ENCODE measurements around the gene PPRC1. TPM values are rescaled to one million over a fixed set of nuclear protein-coding genes. Genes with fewer than 3 reads are reported as not detected.

Gene PPRC1
- total RNA-seq, 1 donor from 2014 or later, result 94.1 TPM

- intact Hi-C loops (cut with micrococcal nuclease), result loop anchor here (10.0 kb wide), 1 partner anchor 418 kb away; the partner anchor contains the start of gene FBXW4
- H3K4me1 Mint-ChIP-seq (ENCODE audit: low read depth), result peaks cover 40% of the 10 kb centered on the region
These were observed 20.5 kb upstream of the PPRC1 start for GRCh38 chr10:102112210-102112817.

GRCh38 chr10:102113261-102113955, 19.4 kb upstream of the PPRC1 start:
- H3K36me3 Mint-ChIP-seq (ENCODE audit: low read depth), result peaks cover 35% of the 10 kb centered on the region
- peaks cover 50% of the 10 kb centered on the region for H3K4me1 Mint-ChIP-seq (ENCODE audit: low read depth)
- no peaks in the 10 kb centered on the region for H3K27me3 Mint-ChIP-seq (ENCODE audit: low read depth)
- no peaks in the 10 kb centered on the region for H3K9me3 Mint-ChIP-seq
- H3K4me3 Mint-ChIP-seq (ENCODE audit: low read depth), result peak overlapping the region; percentile 79
- DNase-seq (ENCODE audit: low spot score), result no peak
- H3K27ac Mint-ChIP-seq, result peak overlapping the region; percentile 71
- intact Hi-C loops (cut with micrococcal nuclease), result loop anchor here (10.0 kb wide), 1 partner anchor 419 kb away; the partner anchor contains the start of gene FBXW4

More at GRCh38 chr10:102112210-102112817, 20.5 kb upstream of the PPRC1 start:
- peak overlapping the region; percentile 15 for H3K4me3 Mint-ChIP-seq (ENCODE audit: low read depth)
- H3K36me3 Mint-ChIP-seq (ENCODE audit: low read depth), result peaks cover 39% of the 10 kb centered on the region
- H3K27ac Mint-ChIP-seq, result no peak overlapping the region
- DNase-seq (ENCODE audit: low spot score), result no peak
- no peaks in the 10 kb centered on the region for H3K9me3 Mint-ChIP-seq
- H3K27me3 Mint-ChIP-seq (ENCODE audit: low read depth), result no peaks in the 10 kb centered on the region

GRCh38 chr10:102113956-102114857, 18.6 kb upstream of the PPRC1 start:
- Mint-ChIP-seq H3K27ac (peak overlapping the region; percentile 92), H3K4me3 (ENCODE audit: low read depth) (peak overlapping the region; percentile 84), H3K27me3 (ENCODE audit: low read depth) (no peaks in the 10 kb centered on the region), H3K4me1 (ENCODE audit: low read depth) (peaks cover 56% of the 10 kb centered on the region), H3K36me3 (ENCODE audit: low read depth) (peaks cover 27% of the 10 kb centered on the region), H3K9me3 (no peaks in the 10 kb centered on the region)
- intact Hi-C loops (cut with micrococcal nuclease), result loop anchor here (10.0 kb wide), 1 partner anchor 419 kb away; the partner anchor contains the start of gene FBXW4
- DNase-seq (ENCODE audit: low spot score), result no peak

GRCh38 chr10:102114861-102115618, 17.8 kb upstream of the PPRC1 start:
- Mint-ChIP-seq H3K9me3 (no peaks in the 10 kb centered on the region), H3K27me3 (ENCODE audit: low read depth) (no peaks in the 10 kb centered on the region), H3K4me3 (ENCODE audit: low read depth) (peak overlapping the region; percentile 84), H3K4me1 (ENCODE audit: low read depth) (peaks cover 59% of the 10 kb centered on the region), H3K27ac (peak overlapping the region; percentile 92), H3K36me3 (ENCODE audit: low read depth) (peaks cover 19% of the 10 kb centered on the region)
- DNase-seq (ENCODE audit: low spot score), result peak; percentile 74
- intact Hi-C loops (cut with micrococcal nuclease), result loop anchor here (5.0 to 10.0 kb wide), 2 partner anchors 277 to 420 kb away; partner anchors contain the start of gene FBXW4

- intact Hi-C loops (cut with micrococcal nuclease), result loop anchor here (2.0 to 10.0 kb wide), 3 partner anchors 275 to 421 kb away; partner anchors contain the start of gene FBXW4
- no peak for DNase-seq (ENCODE audit: low spot score)
These were observed 17.1 kb upstream of the PPRC1 start for GRCh38 chr10:102115775-102116174.

GRCh38 chr10:102116656-102117055, 16.2 kb upstream of the PPRC1 start:
- intact Hi-C loops (cut with micrococcal nuclease), result loop anchor here (1.0 to 10.0 kb wide), 4 partner anchors 36 to 422 kb away; partner anchors contain the start of genes FBXW4 and NOLC1
- Mint-ChIP-seq H3K27me3 (ENCODE audit: low read depth) (no peaks in the 10 kb centered on the region), H3K9me3 (no peaks in the 10 kb centered on the region), H3K27ac (peak overlapping the region; percentile 92), H3K4me3 (ENCODE audit: low read depth) (peak overlapping the region; percentile 43), H3K4me1 (ENCODE audit: low read depth) (peaks cover 65% of the 10 kb centered on the region), H3K36me3 (ENCODE audit: low read depth) (peaks cover 8% of the 10 kb centered on the region)
- DNase-seq (ENCODE audit: low spot score), result no peak

More at GRCh38 chr10:102115775-102116174, 17.1 kb upstream of the PPRC1 start:
- Mint-ChIP-seq H3K27ac (peak overlapping the region; percentile 92), H3K27me3 (ENCODE audit: low read depth) (no peaks in the 10 kb centered on the region), H3K4me3 (ENCODE audit: low read depth) (peak overlapping the region; percentile 84), H3K36me3 (ENCODE audit: low read depth) (peaks cover 12% of the 10 kb centered on the region), H3K9me3 (no peaks in the 10 kb centered on the region), H3K4me1 (ENCODE audit: low read depth) (peaks cover 59% of the 10 kb centered on the region)

GRCh38 chr10:102117391-102118159, 15.3 kb upstream of the PPRC1 start:
- H3K36me3 Mint-ChIP-seq (ENCODE audit: low read depth), result peaks cover 8% of the 10 kb centered on the region
- intact Hi-C loops (cut with micrococcal nuclease), result loop anchor here (1.0 to 10.0 kb wide), 5 partner anchors 35 to 423 kb away; partner anchors contain the start of genes FBXW4, HPS6 and NOLC1
- H3K4me1 Mint-ChIP-seq (ENCODE audit: low read depth), result peaks cover 62% of the 10 kb centered on the region
- H3K27ac Mint-ChIP-seq, result peak overlapping the region; percentile 92
- DNase-seq (ENCODE audit: low spot score), result peak; percentile 48
- H3K9me3 Mint-ChIP-seq, result no peaks in the 10 kb centered on the region
- H3K4me3 Mint-ChIP-seq (ENCODE audit: low read depth), result peak overlapping the region; percentile 93
- H3K27me3 Mint-ChIP-seq (ENCODE audit: low read depth), result no peaks in the 10 kb centered on the region

GRCh38 chr10:102118867-102119266, 14.0 kb upstream of the PPRC1 start:
- Mint-ChIP-seq H3K4me1 (ENCODE audit: low read depth) (peaks cover 50% of the 10 kb centered on the region), H3K27me3 (ENCODE audit: low read depth) (no peaks in the 10 kb centered on the region), H3K36me3 (ENCODE audit: low read depth) (no peaks in the 10 kb centered on the region), H3K27ac (peak overlapping the region; percentile 92), H3K4me3 (ENCODE audit: low read depth) (peak overlapping the region; percentile 93), H3K9me3 (no peaks in the 10 kb centered on the region)
- intact Hi-C loops (cut with micrococcal nuclease), result loop anchor here (1.0 to 10.0 kb wide), 4 partner anchors 13 to 424 kb away; partner anchors contain the start of genes FBXW4 and HPS6
- no peak for DNase-seq (ENCODE audit: low spot score)

- DNase-seq (ENCODE audit: low spot score), result peak; percentile 34
- H3K36me3 Mint-ChIP-seq (ENCODE audit: low read depth), result no peaks in the 10 kb centered on the region
- H3K27ac Mint-ChIP-seq, result peak overlapping the region; percentile 92
- peak overlapping the region; percentile 93 for H3K4me3 Mint-ChIP-seq (ENCODE audit: low read depth)
- H3K4me1 Mint-ChIP-seq (ENCODE audit: low read depth), result peaks cover 50% of the 10 kb centered on the region
- intact Hi-C loops (cut with micrococcal nuclease), result loop anchor here (1.0 to 10.0 kb wide), 4 partner anchors 13 to 425 kb away; partner anchors contain the start of genes FBXW4 and HPS6
- no peaks in the 10 kb centered on the region for H3K27me3 Mint-ChIP-seq (ENCODE audit: low read depth)
- no peaks in the 10 kb centered on the region for H3K9me3 Mint-ChIP-seq
These were observed 13.3 kb upstream of the PPRC1 start for GRCh38 chr10:102119417-102120141.

GRCh38 chr10:102120142-102120990, 12.5 kb upstream of the PPRC1 start, which contains the start of gene LDB1:
TSS of gene LDB1 (minus strand) at chr10:102120368. CDS start at chr10:102120110, 258 bp downstream.
- H3K4me1 Mint-ChIP-seq (ENCODE audit: low read depth), result peaks cover 47% of the 10 kb centered on the region
- peak within 1 kb of the TSS; percentile 92 for H3K27ac Mint-ChIP-seq
- DNase-seq (ENCODE audit: low spot score), result peak; percentile 67
- peak within 1 kb of the TSS; percentile 93 for H3K4me3 Mint-ChIP-seq (ENCODE audit: low read depth)
- no peaks in the 10 kb centered on the region for H3K9me3 Mint-ChIP-seq
- H3K27me3 Mint-ChIP-seq (ENCODE audit: low read depth), result no peaks in the 10 kb centered on the region
- H3K36me3 Mint-ChIP-seq (ENCODE audit: low read depth), result no peaks in the 10 kb centered on the region
- intact Hi-C loops (cut with micrococcal nuclease), result no loop called here
